Measurements from ENCODE around the gene SMAD9. TPM values are rescaled to one million over a fixed set of nuclear protein-coding genes. Genes with fewer than 3 reads are reported as not detected.

Gene SMAD9
- total RNA-seq, 1 donor from 2014 or later = 11.5 TPM

DNA sequence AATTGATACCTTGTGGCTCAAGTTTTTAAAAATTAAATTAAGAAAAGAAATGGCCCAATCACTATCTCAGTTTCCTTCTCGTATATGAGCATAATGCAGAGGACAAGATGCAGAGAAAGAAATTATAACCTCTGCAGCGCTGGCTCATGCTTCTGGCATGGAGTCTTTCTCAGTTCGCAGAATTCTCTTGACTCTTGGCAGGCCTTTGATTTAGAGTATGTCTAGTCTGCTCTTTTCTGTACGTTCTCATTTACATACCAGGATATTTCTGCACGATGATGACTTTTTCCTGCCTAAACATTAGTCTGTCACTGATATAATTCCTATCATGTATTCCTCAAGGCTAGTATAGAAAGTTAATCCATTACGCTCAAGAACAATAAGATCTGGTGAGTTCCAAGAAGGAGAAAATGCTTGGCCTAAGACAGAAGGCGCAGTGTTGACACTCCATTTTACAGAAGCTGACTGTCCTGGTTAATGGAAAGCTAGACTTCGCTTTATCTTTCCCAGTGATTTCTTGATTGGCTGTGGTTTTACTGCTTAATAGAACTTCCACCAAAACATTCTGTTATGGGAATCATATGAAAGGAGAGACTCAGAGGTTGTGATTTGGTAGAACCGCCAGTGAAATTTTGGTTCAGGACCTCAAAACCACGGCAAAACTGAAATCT is 1.7 kb upstream of the SMAD9 start:
- Histone ChIP-seq H3K36me3 (ENCODE audit: control insufficient read depth in 3 of 3, insufficient read depth in 3 of 3, low read length in 3 of 3) (no peaks in the 10 kb centered on the region), H3K27me3 (ENCODE audit: control insufficient read depth in 3 of 3, insufficient read depth in 3 of 3, low read length in 3 of 3) (no peaks in the 10 kb centered on the region), H3K27ac (ENCODE audit: low read depth, low read length) (no peak overlapping the region), H3K9me3 (ENCODE audit: control insufficient read depth in 3 of 3, low read length in 3 of 3) (no peaks in the 10 kb centered on the region), H3K9ac (ENCODE audit: low read depth in 1 of 3, low read length in 3 of 3) (no peak overlapping the region), H3K4me3 (ENCODE audit: low read length in 3 of 3) (no peak overlapping the region), H3K4me1 (ENCODE audit: control insufficient read depth in 3 of 3, insufficient read depth in 3 of 3, low read length in 3 of 3) (peaks cover 5 to 17% (median 8%) of the 10 kb centered on the region in 3 donors)

GRCh38 chr13:36920616-36921185 is 663 bp upstream of the SMAD9 start:
- no peaks in the 10 kb centered on the region for H3K27me3 ChIP-seq (ENCODE audit: control insufficient read depth in 3 of 3, insufficient read depth in 3 of 3, low read length in 3 of 3)
- peak overlapping the region; percentile 26 to 46 (median 35) for H3K4me3 ChIP-seq (ENCODE audit: low read length in 3 of 3)
- H3K9me3 ChIP-seq (ENCODE audit: control insufficient read depth in 3 of 3, low read length in 3 of 3) = no peaks in the 10 kb centered on the region
- no peak overlapping the region for H3K27ac ChIP-seq (ENCODE audit: low read depth, low read length)
- H3K9ac ChIP-seq (ENCODE audit: low read depth in 1 of 3, low read length in 3 of 3) = peak overlapping the region; percentile 8 to 75 (median 56)
- peaks cover 5 to 20% (median 8%) of the 10 kb centered on the region in 3 donors for H3K4me1 ChIP-seq (ENCODE audit: control insufficient read depth in 3 of 3, insufficient read depth in 3 of 3, low read length in 3 of 3)
- H3K36me3 ChIP-seq (ENCODE audit: control insufficient read depth in 3 of 3, insufficient read depth in 3 of 3, low read length in 3 of 3) = no peaks in the 10 kb centered on the region

DNA sequence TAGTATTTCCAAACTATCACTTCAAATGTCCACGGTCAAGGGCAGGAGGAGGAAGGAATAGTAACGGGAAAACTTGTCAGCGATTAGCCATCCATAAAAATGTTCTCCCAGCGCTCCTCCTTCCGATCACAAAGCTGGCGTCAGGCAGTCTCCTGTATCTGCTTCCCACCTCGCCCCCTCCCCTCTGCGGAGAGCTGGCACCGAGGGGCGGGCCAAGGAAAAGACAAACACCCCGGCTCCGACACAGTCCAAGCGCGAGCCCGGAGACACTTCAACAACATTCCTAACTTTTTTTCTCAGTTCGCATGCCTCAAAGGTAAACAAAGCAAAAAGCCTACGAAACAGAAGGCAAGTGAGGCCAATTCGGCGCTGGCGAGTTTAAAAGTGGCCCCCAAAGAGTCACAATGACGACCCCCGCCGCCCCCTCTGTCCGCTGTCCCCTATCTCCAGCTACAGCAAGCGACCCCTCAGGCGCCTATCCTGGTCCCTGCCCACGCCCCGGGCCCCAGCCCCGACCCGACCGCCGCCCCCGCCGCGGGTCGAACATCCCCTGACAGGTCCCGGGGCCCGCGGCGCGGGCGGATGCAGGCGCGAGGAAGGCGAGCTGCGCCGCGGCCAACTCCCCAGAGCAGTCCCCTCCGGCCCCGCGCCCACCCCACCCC is 736 bp downstream of the SMAD9 start:
- Histone ChIP-seq H3K27me3 (ENCODE audit: control insufficient read depth in 3 of 3, insufficient read depth in 3 of 3, low read length in 3 of 3) (no peaks in the 10 kb centered on the region), H3K27ac (ENCODE audit: low read depth, low read length) (peak overlapping the region; percentile 39), H3K4me3 (ENCODE audit: low read length in 3 of 3) (peak overlapping the region; percentile 75 to 84 (median 75)), H3K36me3 (ENCODE audit: control insufficient read depth in 3 of 3, insufficient read depth in 3 of 3, low read length in 3 of 3) (no peaks in the 10 kb centered on the region), H3K9me3 (ENCODE audit: control insufficient read depth in 3 of 3, low read length in 3 of 3) (no peaks in the 10 kb centered on the region), H3K4me1 (ENCODE audit: control insufficient read depth in 3 of 3, insufficient read depth in 3 of 3, low read length in 3 of 3) (peaks cover 8 to 27% (median 16%) of the 10 kb centered on the region in 3 donors), H3K9ac (ENCODE audit: low read depth in 1 of 3, low read length in 3 of 3) (peak overlapping the region; percentile 72 to 81 (median 77))

- Histone ChIP-seq H3K27ac (ENCODE audit: low read depth, low read length) (peak overlapping the region; percentile 39), H3K4me1 (ENCODE audit: control insufficient read depth in 3 of 3, insufficient read depth in 3 of 3, low read length in 3 of 3) (peaks cover 8 to 27% (median 19%) of the 10 kb centered on the region in 3 donors), H3K27me3 (ENCODE audit: control insufficient read depth in 3 of 3, insufficient read depth in 3 of 3, low read length in 3 of 3) (no peaks in the 10 kb centered on the region), H3K36me3 (ENCODE audit: control insufficient read depth in 3 of 3, insufficient read depth in 3 of 3, low read length in 3 of 3) (no peaks in the 10 kb centered on the region), H3K9me3 (ENCODE audit: control insufficient read depth in 3 of 3, low read length in 3 of 3) (no peaks in the 10 kb centered on the region), H3K4me3 (ENCODE audit: low read length in 3 of 3) (peak overlapping the region; percentile 75 to 84 (median 75)), H3K9ac (ENCODE audit: low read depth in 1 of 3, low read length in 3 of 3) (peak overlapping the region; percentile 72 to 81 (median 77))
Observed at GRCh38 chr13:36918246-36919131, 1.5 kb downstream of the SMAD9 start.

DNA sequence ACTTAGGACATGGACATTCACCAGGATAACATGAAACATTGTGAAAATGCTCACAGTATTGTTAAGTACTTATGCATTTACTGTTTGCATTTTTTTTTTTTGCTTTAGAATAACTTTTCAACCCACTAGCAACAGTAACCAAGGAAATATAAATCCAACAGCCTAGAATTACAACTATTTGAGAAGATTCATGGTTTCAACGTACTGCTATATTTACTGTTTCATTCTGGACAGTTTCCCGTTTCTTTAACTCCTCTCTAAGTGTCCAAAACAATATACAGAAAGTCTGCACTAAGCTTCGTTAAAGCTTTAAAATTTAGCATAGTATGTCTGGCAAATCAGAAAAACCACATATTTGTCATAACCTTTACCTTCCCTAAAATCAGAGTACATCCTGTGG is 2.7 kb downstream of the SMAD9 start:
- H3K4me1 ChIP-seq (ENCODE audit: control insufficient read depth in 3 of 3, insufficient read depth in 3 of 3, low read length in 3 of 3) = peaks cover 8 to 27% (median 19%) of the 10 kb centered on the region in 3 donors
- no peaks in the 10 kb centered on the region for H3K9me3 ChIP-seq (ENCODE audit: control insufficient read depth in 3 of 3, low read length in 3 of 3)
- H3K27ac ChIP-seq (ENCODE audit: low read depth, low read length) = no peak overlapping the region
- no peaks in the 10 kb centered on the region for H3K27me3 ChIP-seq (ENCODE audit: control insufficient read depth in 3 of 3, insufficient read depth in 3 of 3, low read length in 3 of 3)
- H3K9ac ChIP-seq (ENCODE audit: low read depth in 1 of 3, low read length in 3 of 3) = no peak overlapping the region
- H3K36me3 ChIP-seq (ENCODE audit: control insufficient read depth in 3 of 3, insufficient read depth in 3 of 3, low read length in 3 of 3) = no peaks in the 10 kb centered on the region
- no peak overlapping the region for H3K4me3 ChIP-seq (ENCODE audit: low read length in 3 of 3)

GRCh38 chr13:36915896-36916640 is 4.0 kb downstream of the SMAD9 start:
- no peak overlapping the region for H3K9ac ChIP-seq (ENCODE audit: low read depth in 1 of 3, low read length in 3 of 3)

DNA sequence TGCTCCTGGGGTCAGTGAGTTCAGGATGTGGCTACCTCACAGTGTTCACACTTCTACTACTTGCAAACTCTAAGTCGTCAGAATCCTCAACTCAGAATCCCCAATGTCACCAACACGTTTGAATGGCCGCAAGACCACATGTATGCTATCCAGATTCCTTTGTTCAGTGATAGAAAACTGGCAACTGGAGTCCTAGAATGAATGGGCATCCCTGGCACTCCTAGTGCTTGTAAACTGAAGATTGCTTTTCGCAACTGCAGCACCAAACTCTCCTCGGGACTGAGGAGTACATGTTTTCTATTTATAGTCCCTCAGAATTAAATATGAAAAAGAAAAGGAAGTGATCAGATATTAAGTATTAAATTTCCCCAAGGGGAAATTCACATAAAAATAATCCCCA is 4.9 kb downstream of the SMAD9 start:
- Histone ChIP-seq H3K9me3 (ENCODE audit: control insufficient read depth in 3 of 3, low read length in 3 of 3) (no peaks in the 10 kb centered on the region), H3K27me3 (ENCODE audit: control insufficient read depth in 3 of 3, insufficient read depth in 3 of 3, low read length in 3 of 3) (no peaks in the 10 kb centered on the region), H3K4me3 (ENCODE audit: low read length in 3 of 3) (peak overlapping the region in 1 of 3 donors; percentile 23), H3K36me3 (ENCODE audit: control insufficient read depth in 3 of 3, insufficient read depth in 3 of 3, low read length in 3 of 3) (no peaks in the 10 kb centered on the region), H3K27ac (ENCODE audit: low read depth, low read length) (no peak overlapping the region), H3K9ac (ENCODE audit: low read depth in 1 of 3, low read length in 3 of 3) (peak overlapping the region in 1 of 3 donors; percentile 18), H3K4me1 (ENCODE audit: control insufficient read depth in 3 of 3, insufficient read depth in 3 of 3, low read length in 3 of 3) (peaks cover 5 to 27% (median 19%) of the 10 kb centered on the region in 3 donors)

More at GRCh38 chr13:36915896-36916640, 4.0 kb downstream of the SMAD9 start:
- Histone ChIP-seq H3K4me1 (ENCODE audit: control insufficient read depth in 3 of 3, insufficient read depth in 3 of 3, low read length in 3 of 3) (peaks cover 8 to 27% (median 19%) of the 10 kb centered on the region in 3 donors), H3K36me3 (ENCODE audit: control insufficient read depth in 3 of 3, insufficient read depth in 3 of 3, low read length in 3 of 3) (no peaks in the 10 kb centered on the region), H3K4me3 (ENCODE audit: low read length in 3 of 3) (no peak overlapping the region), H3K27ac (ENCODE audit: low read depth, low read length) (no peak overlapping the region), H3K27me3 (ENCODE audit: control insufficient read depth in 3 of 3, insufficient read depth in 3 of 3, low read length in 3 of 3) (no peaks in the 10 kb centered on the region), H3K9me3 (ENCODE audit: control insufficient read depth in 3 of 3, low read length in 3 of 3) (no peaks in the 10 kb centered on the region)

- Histone ChIP-seq H3K9me3 (ENCODE audit: control insufficient read depth in 3 of 3, low read length in 3 of 3) (no peaks in the 10 kb centered on the region), H3K27me3 (ENCODE audit: control insufficient read depth in 3 of 3, insufficient read depth in 3 of 3, low read length in 3 of 3) (no peaks in the 10 kb centered on the region), H3K27ac (ENCODE audit: low read depth, low read length) (no peak overlapping the region), H3K36me3 (ENCODE audit: control insufficient read depth in 3 of 3, insufficient read depth in 3 of 3, low read length in 3 of 3) (no peaks in the 10 kb centered on the region), H3K4me3 (ENCODE audit: low read length in 3 of 3) (no peak overlapping the region), H3K9ac (ENCODE audit: low read depth in 1 of 3, low read length in 3 of 3) (no peak overlapping the region), H3K4me1 (ENCODE audit: control insufficient read depth in 3 of 3, insufficient read depth in 3 of 3, low read length in 3 of 3) (peaks cover 5 to 27% (median 19%) of the 10 kb centered on the region in 3 donors)
Observed at GRCh38 chr13:36914648-36915047, 5.4 kb downstream of the SMAD9 start.

- Histone ChIP-seq H3K4me3 (ENCODE audit: low read length in 3 of 3) (no peak overlapping the region), H3K9me3 (ENCODE audit: control insufficient read depth in 3 of 3, low read length in 3 of 3) (no peaks in the 10 kb centered on the region), H3K36me3 (ENCODE audit: control insufficient read depth in 3 of 3, insufficient read depth in 3 of 3, low read length in 3 of 3) (no peaks in the 10 kb centered on the region), H3K4me1 (ENCODE audit: control insufficient read depth in 3 of 3, insufficient read depth in 3 of 3, low read length in 3 of 3) (peaks cover 5 to 19% (median 19%) of the 10 kb centered on the region in 3 donors), H3K27me3 (ENCODE audit: control insufficient read depth in 3 of 3, insufficient read depth in 3 of 3, low read length in 3 of 3) (no peaks in the 10 kb centered on the region), H3K9ac (ENCODE audit: low read depth in 1 of 3, low read length in 3 of 3) (no peak overlapping the region), H3K27ac (ENCODE audit: low read depth, low read length) (no peak overlapping the region)
Observed at GRCh38 chr13:36913463-36913862, 6.6 kb downstream of the SMAD9 start.
